Upper lobe of left lung (tissue), 4 donors: ENCODE results near the gene CGRRF1.

ENCODE experiments used
- POLR2A ChIP-seq, 4 donors: fragments of 450-650 bp; IDR thresholded peaks; one replicate each; pipeline ENCODE4 v1.5.1; 2016 to 2017; ENCODE audit warnings: antibody characterized with exemption in 4 of 4, mild to moderate bottlenecking in 2 of 4
- TF ChIP-seq, protein P1 (sequence below), 6 experiments: fragments of 450-650 bp in 4 of 6; fragments of 200-600 bp in 2 of 6; sonication (generic) in 2 of 6; IDR thresholded peaks; one replicate each; pipeline ENCODE4 v1.5.1; 2016 to 2019; ENCODE audit warnings: antibody characterized with exemption in 6 of 6

DNA sequence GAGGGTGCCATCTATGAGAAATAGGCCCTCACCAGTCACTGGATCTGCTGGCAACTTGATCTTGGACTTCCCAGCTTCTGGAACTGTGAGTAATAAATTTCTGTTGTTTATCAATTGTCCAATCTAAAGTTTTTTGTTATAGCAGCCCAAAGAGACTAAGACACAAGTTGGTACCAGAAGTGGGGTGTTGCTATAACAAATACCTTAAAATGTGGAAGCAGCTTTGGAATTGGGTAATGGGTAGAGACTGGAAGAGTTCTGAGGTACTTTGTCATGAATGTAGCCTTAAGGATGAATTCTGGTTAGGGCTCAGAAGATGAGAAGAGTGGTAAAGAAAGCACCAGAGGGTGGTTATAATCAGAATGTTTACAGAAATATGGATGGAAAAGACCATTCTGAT lies 42.4 kb upstream of the CGRRF1 start:
- TF ChIP-seq, protein P1, sequence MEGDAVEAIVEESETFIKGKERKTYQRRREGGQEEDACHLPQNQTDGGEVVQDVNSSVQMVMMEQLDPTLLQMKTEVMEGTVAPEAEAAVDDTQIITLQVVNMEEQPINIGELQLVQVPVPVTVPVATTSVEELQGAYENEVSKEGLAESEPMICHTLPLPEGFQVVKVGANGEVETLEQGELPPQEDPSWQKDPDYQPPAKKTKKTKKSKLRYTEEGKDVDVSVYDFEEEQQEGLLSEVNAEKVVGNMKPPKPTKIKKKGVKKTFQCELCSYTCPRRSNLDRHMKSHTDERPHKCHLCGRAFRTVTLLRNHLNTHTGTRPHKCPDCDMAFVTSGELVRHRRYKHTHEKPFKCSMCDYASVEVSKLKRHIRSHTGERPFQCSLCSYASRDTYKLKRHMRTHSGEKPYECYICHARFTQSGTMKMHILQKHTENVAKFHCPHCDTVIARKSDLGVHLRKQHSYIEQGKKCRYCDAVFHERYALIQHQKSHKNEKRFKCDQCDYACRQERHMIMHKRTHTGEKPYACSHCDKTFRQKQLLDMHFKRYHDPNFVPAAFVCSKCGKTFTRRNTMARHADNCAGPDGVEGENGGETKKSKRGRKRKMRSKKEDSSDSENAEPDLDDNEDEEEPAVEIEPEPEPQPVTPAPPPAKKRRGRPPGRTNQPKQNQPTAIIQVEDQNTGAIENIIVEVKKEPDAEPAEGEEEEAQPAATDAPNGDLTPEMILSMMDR (IDR thresholded peaks at IDR 0.05) = no peak
- TF ChIP-seq POLR2A (IDR thresholded peaks at IDR 0.05) = no peak
